IMR-90 (cell line): ENCODE data around the gene DCDC1. TPM values are rescaled to one million over a fixed set of nuclear protein-coding genes. Genes with fewer than 3 reads are reported as not detected.

Source experiments
- ATAC-seq: fragments of 200-7000 bp; cut with Tn5 transposase; 2 replicates; pipeline ENCODE4 v1.9.1; 2020; ENCODE audit warnings: low read depth, mild to moderate bottlenecking, moderate library complexity
- BruUV-seq: library from RNA; stranded (reverse); fragments of 400-500 nt; replicated peaks from 2 replicates; lab custom pipeline; 2021; lab: Mats Ljungman, UMichigan
- CTCF ChIA-PET: fragments of 300-600 bp; formaldehyde crosslinking; extraction: SDS; loops from one replicate; lab custom pipeline; 2021; ENCODE audit warnings: antibody characterized with exemption; lab: Yijun Ruan, JAX
- POLR2A ChIA-PET: fragments of 300-600 bp; sonication (Branson Sonifier 250); formaldehyde crosslinking; loops from one replicate; lab custom pipeline; 2022; ENCODE audit warnings: antibody characterized with exemption; ENCODE audit not compliant: unreplicated experiment; lab: Charles Lee
- DNase-seq: peaks from one replicate; pipeline ENCODE4 v3.0.0; 2013
- H2AFZ ChIP-seq: replicated peaks from 2 replicates; pipeline ENCODE3; 2013; ENCODE audit warnings: low read length, mild to moderate bottlenecking; ENCODE audit not compliant: poor library complexity
- H2AK5ac ChIP-seq: 2 replicates; pipeline ENCODE4 v1.6.1; 2013; ENCODE audit warnings: low read depth, low read length, inconsistent platforms
- H2AK9ac ChIP-seq: replicated peaks from 2 replicates; pipeline ENCODE3; 2013; ENCODE audit warnings: mild to moderate bottlenecking, low read depth, low read length, moderate library complexity; ENCODE audit not compliant: poor library complexity
- H2BK120ac ChIP-seq: 2 replicates; pipeline ENCODE4 v1.6.1; 2013; ENCODE audit warnings: low read depth, low read length, inconsistent platforms
- H2BK15ac ChIP-seq: 3 replicates; pipeline ENCODE4 v1.6.1; 2013; ENCODE audit warnings: low read depth, low read length, inconsistent platforms
- H2BK20ac ChIP-seq: 2 replicates; pipeline ENCODE4 v1.6.1; 2013; ENCODE audit warnings: low read depth, mild to moderate bottlenecking, inconsistent platforms, low read length, moderate library complexity
- H2BK5ac ChIP-seq: 2 replicates; pipeline ENCODE4 v1.6.1; 2013; ENCODE audit warnings: mild to moderate bottlenecking, low read depth, low read length, inconsistent platforms; ENCODE audit not compliant: poor library complexity, severe bottlenecking
- H3K14ac ChIP-seq: replicated peaks from 2 replicates; pipeline ENCODE4 v1.6.1; 2013; ENCODE audit warnings: low read depth, low read length, inconsistent platforms
- H3K18ac ChIP-seq: 2 replicates; pipeline ENCODE4 v1.6.1; 2013; ENCODE audit warnings: low read depth, low read length, control low read depth
- H3K23ac ChIP-seq: 2 replicates; pipeline ENCODE4 v1.6.1; 2013; ENCODE audit warnings: low read depth, low read length, inconsistent platforms
- H3K27ac ChIP-seq: 2 replicates; pipeline ENCODE4 v1.5.1; 2013; ENCODE audit warnings: mild to moderate bottlenecking, control low read depth, low read length; ENCODE audit not compliant: insufficient read depth
- H3K27me3 ChIP-seq: 2 replicates; pipeline ENCODE4 v1.6.1; 2013; ENCODE audit warnings: low read length; ENCODE audit not compliant: control insufficient read depth, insufficient read depth
- H3K36me3 ChIP-seq: 2 replicates; pipeline ENCODE4 v1.6.1; 2013; ENCODE audit warnings: low read length, mixed read lengths; ENCODE audit not compliant: control insufficient read depth, insufficient read depth
- H3K4ac ChIP-seq: 2 replicates; pipeline ENCODE4 v1.6.1; 2013; ENCODE audit warnings: low read depth, low read length, inconsistent platforms
- H3K4me1 ChIP-seq: 2 replicates; pipeline ENCODE4 v1.6.1; 2013; ENCODE audit warnings: low read length, mixed read lengths; ENCODE audit not compliant: control insufficient read depth, insufficient read depth
- H3K4me2 ChIP-seq: 2 replicates; pipeline ENCODE4 v1.6.1; 2013; ENCODE audit warnings: low read depth, mild to moderate bottlenecking, control low read depth, low read length, moderate library complexity
- H3K4me3 ChIP-seq: 2 replicates; pipeline ENCODE4 v1.5.1; 2013; ENCODE audit warnings: low read depth, mild to moderate bottlenecking, control low read depth, low read length, moderate library complexity; ENCODE audit not compliant: insufficient read depth
- H3K56ac ChIP-seq: 2 replicates; pipeline ENCODE4 v1.6.1; 2013; ENCODE audit warnings: low read length, inconsistent platforms; ENCODE audit not compliant: insufficient read depth; ENCODE audit errors: extremely low read depth
- H3K79me1 ChIP-seq, 2 experiments: 2 replicates each; pipeline ENCODE4 v1.6.1; 2013; ENCODE audit warnings: low read length in 2 of 2, inconsistent platforms in 1 of 2, low read depth in 1 of 2
- H3K9ac ChIP-seq: 2 replicates; pipeline ENCODE4 v1.6.1; 2013; ENCODE audit warnings: low read depth, low read length, control low read depth
- H3K9me1 ChIP-seq: 2 replicates; pipeline ENCODE4 v1.6.1; 2013; ENCODE audit warnings: low read length, inconsistent platforms; ENCODE audit not compliant: insufficient read depth
- H3K9me3 ChIP-seq: 2 replicates; pipeline ENCODE4 v1.6.1; 2013; ENCODE audit warnings: low read length; ENCODE audit not compliant: control insufficient read depth, insufficient read depth
- H4K20me1 ChIP-seq: 2 replicates; pipeline ENCODE4 v1.6.1; 2013; ENCODE audit warnings: low read length, inconsistent platforms; ENCODE audit not compliant: insufficient read depth
- H4K5ac ChIP-seq: 2 replicates; pipeline ENCODE4 v1.6.1; 2013; ENCODE audit warnings: mild to moderate bottlenecking, low read depth, low read length, control low read depth
- H4K8ac ChIP-seq, 2 experiments: 2 replicates each; pipeline ENCODE4 v1.6.1; 2013; ENCODE audit warnings: low read depth in 2 of 2, low read length in 2 of 2, control low read depth in 1 of 2, inconsistent platforms in 1 of 2
- H4K91ac ChIP-seq: 2 replicates; pipeline ENCODE4 v1.6.1; 2013; ENCODE audit warnings: low read depth, low read length, inconsistent platforms; ENCODE audit not compliant: insufficient read depth
- BHLHE40 ChIP-seq: fragments of 150-350 bp; IDR thresholded peaks from 2 replicates; pipeline ENCODE4 v1.6.1; 2016; ENCODE audit warnings: mild to moderate bottlenecking, low read depth, low read length
- CEBPB ChIP-seq: IDR thresholded peaks from 2 replicates; pipeline ENCODE4 v1.6.1; 2012; ENCODE audit warnings: low read depth, low read length, improper control_type of control experiment
- CHD1 ChIP-seq: IDR thresholded peaks from 2 replicates; pipeline ENCODE4 v1.6.1; 2012; ENCODE audit warnings: low read depth, low read length, improper control_type of control experiment
- ELK1 ChIP-seq: fragments of 150-350 bp; IDR thresholded peaks from 2 replicates; pipeline ENCODE4 v1.6.1; 2016; ENCODE audit warnings: low read depth, mild to moderate bottlenecking, low read length, moderate library complexity, borderline replicate concordance
- FOS ChIP-seq: fragments of 150-350 bp; IDR thresholded peaks from 2 replicates; pipeline ENCODE4 v1.6.1; 2016; ENCODE audit warnings: low read depth, low read length
- MAFK ChIP-seq: IDR thresholded peaks from 2 replicates; pipeline ENCODE4 v1.6.1; 2012; ENCODE audit warnings: low read depth, low read length, improper control_type of control experiment
- MAZ ChIP-seq: IDR thresholded peaks from 2 replicates; pipeline ENCODE4 v1.6.1; 2012; ENCODE audit warnings: low read depth, mild to moderate bottlenecking, low read length, improper control_type of control experiment, moderate library complexity, borderline replicate concordance
- MXI1 ChIP-seq: IDR thresholded peaks from 2 replicates; pipeline ENCODE4 v1.6.1; 2012; ENCODE audit warnings: low read depth, mild to moderate bottlenecking, low read length, moderate library complexity, borderline replicate concordance
- NFE2L2 ChIP-seq: fragments of 150-350 bp; IDR thresholded peaks from 2 replicates; pipeline ENCODE4 v1.6.1; 2016; ENCODE audit warnings: low read depth, mild to moderate bottlenecking, low read length
- POLR2A ChIP-seq: IDR thresholded peaks from 2 replicates; pipeline ENCODE4 v1.6.1; 2012; ENCODE audit warnings: mild to moderate bottlenecking, low read depth, low read length
- RAD21 ChIP-seq: IDR thresholded peaks from 2 replicates; pipeline ENCODE4 v1.6.1; 2012; ENCODE audit warnings: low read length, improper control_type of control experiment
- RCOR1 ChIP-seq: IDR thresholded peaks from 2 replicates; pipeline ENCODE4 v1.6.1; 2012; ENCODE audit warnings: mild to moderate bottlenecking, low read length, improper control_type of control experiment; ENCODE audit not compliant: insufficient replicate concordance
- RFX5 ChIP-seq: IDR thresholded peaks from 2 replicates; pipeline ENCODE4 v1.8.0; 2012; ENCODE audit warnings: low read depth, mild to moderate bottlenecking, low read length, moderate library complexity
- SMC3 ChIP-seq: fragments of 150-350 bp; IDR thresholded peaks from 2 replicates; pipeline ENCODE4 v1.6.1; 2016; ENCODE audit warnings: low read depth, mild to moderate bottlenecking, antibody characterized with exemption, low read length, moderate library complexity
- dilution Hi-C: fragments of 300-500 bp; cut with HindIII; formaldehyde crosslinking; loops from one replicate; pipeline ENCODE4 v1.14.3; 2018; ENCODE audit warnings: low sequenced_read_pairs; ENCODE audit not compliant: unreplicated experiment
- in situ Hi-C: fragments of 300-500 bp; cut with MboI; formaldehyde crosslinking; loops from 3 replicates; pipeline ENCODE4 v1.14.3; 2019; ENCODE audit warnings: low sequenced_read_pairs, inconsistent platforms, mixed read lengths
- intact Hi-C: fragments of 100-400 bp; cut with micrococcal nuclease; formaldehyde crosslinking; loops from 2 replicates; pipeline ENCODE4 v1.10.0; 2022
- polyA plus RNA-seq, 3 experiments: library from polyadenylated mRNA; depleted of rRNA; stranded (reverse); fragments of >200 nt; gene quantifications; 2 replicates each; pipeline ENCODE4 v1.2.3, GENCODE V29; 2012; ENCODE audit warnings: low replicate concordance in 1 of 3
- total RNA-seq: library from RNA; depleted of rRNA; stranded (reverse); fragments of >200 nt; gene quantifications from 2 replicates; pipeline ENCODE4 v1.2.3, GENCODE V29; 2012
- TF ChIP-seq, protein P1 (sequence below): conservative IDR thresholded peaks from 2 replicates; pipeline ENCODE4 v1.5.1; 2012; ENCODE audit warnings: mild to moderate bottlenecking, low read depth, low read length, improper control_type of control experiment
- TF ChIP-seq, protein P2 (sequence below): fragments of 150-350 bp; IDR thresholded peaks from 2 replicates; pipeline ENCODE4 v1.6.1; 2017; ENCODE audit warnings: mild to moderate bottlenecking, antibody characterized with exemption, low read length, low read depth

The DCDC1 gene
- total and polyA plus RNA-seq, 2 of the 4 experiments (the other 2 are of a cell fraction) = not detected

- Histone ChIP-seq H3K36me3 (no peaks in the 10 kb centered on the region), H2BK15ac (no peak overlapping the region), H4K5ac (no peak overlapping the region), H3K9me3 (0 out of 2 replicates have a peak, but pooled peaks cover 3% of the 10 kb centered on the region), H3K27me3 (no peaks in the 10 kb centered on the region), H3K27ac (no peak overlapping the region), H3K4me3 (no peak overlapping the region), H3K79me1 (no peaks in the 10 kb centered on the region), H3K18ac (no peak overlapping the region), H2BK20ac (no peak overlapping the region), H3K9ac (no peak overlapping the region), H2AK5ac (no peak overlapping the region), H3K9me1 (no peaks in the 10 kb centered on the region), H2AK9ac (no peak overlapping the region), H3K4ac (no peak overlapping the region), H2BK120ac (no peak overlapping the region), H3K23ac (no peak overlapping the region), H4K20me1 (no peaks in the 10 kb centered on the region), H3K4me2 (no peak overlapping the region), H2BK5ac (no peak overlapping the region), H3K4me1 (no peaks in the 10 kb centered on the region), H3K14ac (no peak overlapping the region), H4K8ac (no peak overlapping the region), H3K56ac (no peak overlapping the region), H2AFZ (no peak overlapping the region), H4K91ac (no peak overlapping the region)
- DNase-seq = no peak
- ChIA-PET POLR2A (no interaction called here), CTCF (no interaction called here)
- in situ Hi-C loops = no loop called here
- intact Hi-C loops = no loop called here
- no peak for TF ChIP-seq MAFK
- no peak for TF ChIP-seq SMC3
- no peak for TF ChIP-seq ELK1
- no peak for TF ChIP-seq RFX5
- no peak for TF ChIP-seq RAD21
- TF ChIP-seq, protein P1, sequence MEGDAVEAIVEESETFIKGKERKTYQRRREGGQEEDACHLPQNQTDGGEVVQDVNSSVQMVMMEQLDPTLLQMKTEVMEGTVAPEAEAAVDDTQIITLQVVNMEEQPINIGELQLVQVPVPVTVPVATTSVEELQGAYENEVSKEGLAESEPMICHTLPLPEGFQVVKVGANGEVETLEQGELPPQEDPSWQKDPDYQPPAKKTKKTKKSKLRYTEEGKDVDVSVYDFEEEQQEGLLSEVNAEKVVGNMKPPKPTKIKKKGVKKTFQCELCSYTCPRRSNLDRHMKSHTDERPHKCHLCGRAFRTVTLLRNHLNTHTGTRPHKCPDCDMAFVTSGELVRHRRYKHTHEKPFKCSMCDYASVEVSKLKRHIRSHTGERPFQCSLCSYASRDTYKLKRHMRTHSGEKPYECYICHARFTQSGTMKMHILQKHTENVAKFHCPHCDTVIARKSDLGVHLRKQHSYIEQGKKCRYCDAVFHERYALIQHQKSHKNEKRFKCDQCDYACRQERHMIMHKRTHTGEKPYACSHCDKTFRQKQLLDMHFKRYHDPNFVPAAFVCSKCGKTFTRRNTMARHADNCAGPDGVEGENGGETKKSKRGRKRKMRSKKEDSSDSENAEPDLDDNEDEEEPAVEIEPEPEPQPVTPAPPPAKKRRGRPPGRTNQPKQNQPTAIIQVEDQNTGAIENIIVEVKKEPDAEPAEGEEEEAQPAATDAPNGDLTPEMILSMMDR = no peak
- no peak for TF ChIP-seq POLR2A
- TF ChIP-seq MXI1 = no peak
- no peak for TF ChIP-seq FOS
- TF ChIP-seq CHD1 = no peak
- TF ChIP-seq CEBPB = no peak
- TF ChIP-seq NFE2L2 = no peak
- TF ChIP-seq, protein P2, sequence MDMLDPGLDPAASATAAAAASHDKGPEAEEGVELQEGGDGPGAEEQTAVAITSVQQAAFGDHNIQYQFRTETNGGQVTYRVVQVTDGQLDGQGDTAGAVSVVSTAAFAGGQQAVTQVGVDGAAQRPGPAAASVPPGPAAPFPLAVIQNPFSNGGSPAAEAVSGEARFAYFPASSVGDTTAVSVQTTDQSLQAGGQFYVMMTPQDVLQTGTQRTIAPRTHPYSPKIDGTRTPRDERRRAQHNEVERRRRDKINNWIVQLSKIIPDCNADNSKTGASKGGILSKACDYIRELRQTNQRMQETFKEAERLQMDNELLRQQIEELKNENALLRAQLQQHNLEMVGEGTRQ = no peak
- TF ChIP-seq MAZ = no peak
- no peak for TF ChIP-seq RCOR1
- TF ChIP-seq BHLHE40 = no peak
- dilution Hi-C loops = no loop called here
- BruUV-seq = no TSS peak
- ATAC-seq = no peak
Observed at GRCh38 chr11:31092638-31093037, 276.9 kb downstream of the DCDC1 start.
